Measurements from ENCODE around the gene OR5AN1.
"Not testable (repeated sequence)": the region's sequence is repeated elsewhere in the genome, so short reads cannot be mapped to it uniquely, and the experiment has no call there.

The OR5AN1 gene

GRCh38 chr11:59358020-59358419 is 675 bp upstream of the OR5AN1 start:
- no peak for TF ChIP-seq CTCF (IDR thresholded peaks at IDR 0.05; ENCODE audit: low read depth, low read length, missing control alignments)
- H3K4me3 ChIP-seq (replicated peaks; ENCODE audit: low read depth, low read length) = no peak overlapping the region
- DNase-seq (ENCODE audit: extremely low read depth, low read depth) = no peak

- TF ChIP-seq CTCF (IDR thresholded peaks at IDR 0.05; ENCODE audit: low read depth, low read length, missing control alignments) = no peak
- DNase-seq (ENCODE audit: extremely low read depth, low read depth) = no peak
- H3K4me3 ChIP-seq (replicated peaks; ENCODE audit: low read depth, low read length) = no peak overlapping the region
Measured at GRCh38 chr11:59365232-59366018, 6.7 kb downstream of the OR5AN1 start.

GRCh38 chr11:59368238-59369022 is 9.7 kb downstream of the OR5AN1 start:
- DNase-seq (ENCODE audit: extremely low read depth, low read depth) = no peak
- no peak for TF ChIP-seq CTCF (IDR thresholded peaks at IDR 0.05; ENCODE audit: low read depth, low read length, missing control alignments)
- no peak overlapping the region for H3K4me3 ChIP-seq (replicated peaks; ENCODE audit: low read depth, low read length)

- not testable (repeated sequence) for DNase-seq (ENCODE audit: extremely low read depth, low read depth); H3K4me3 ChIP-seq (replicated peaks; ENCODE audit: low read depth, low read length)
Measured at GRCh38 chr11:59372324-59372723, 13.6 kb downstream of the OR5AN1 start.

GRCh38 chr11:59380263-59381059 is 21.8 kb downstream of the OR5AN1 start:
- no peak for DNase-seq (ENCODE audit: extremely low read depth, low read depth)
- TF ChIP-seq CTCF (IDR thresholded peaks at IDR 0.05; ENCODE audit: low read depth, low read length, missing control alignments) = no peak
- H3K4me3 ChIP-seq (replicated peaks; ENCODE audit: low read depth, low read length) = no peak overlapping the region

- no peak for TF ChIP-seq CTCF (IDR thresholded peaks at IDR 0.05; ENCODE audit: low read depth, low read length, missing control alignments)
- DNase-seq (ENCODE audit: extremely low read depth, low read depth) = no peak
- no peak overlapping the region for H3K4me3 ChIP-seq (replicated peaks; ENCODE audit: low read depth, low read length)
Measured at GRCh38 chr11:59394186-59394585, 35.5 kb downstream of the OR5AN1 start.
